K562 (cell line): Measurements from ENCODE around the gene APOM. TPM values are rescaled to one million over a fixed set of nuclear protein-coding genes. Genes with fewer than 3 reads are reported as not detected.

Experiments
- DMBX1 ChIP-seq: fragments of 250-450 bp; sonication (Bioruptor Pico); IDR thresholded peaks from 2 replicates; pipeline ENCODE4 v1.8.0; 2022; ENCODE audit warnings: inconsistent platforms, mild to moderate bottlenecking, moderate library complexity, borderline replicate concordance
- EP300 ChIP-seq: IDR thresholded peaks from 2 replicates; pipeline ENCODE4 v1.6.1; 2012; ENCODE audit warnings: low read length, improper control_type of control experiment
- EP400 ChIP-seq: fragments of 450-650 bp; IDR thresholded peaks from 2 replicates; pipeline ENCODE4 v1.6.1; 2017; ENCODE audit warnings: antibody characterized with exemption, mild to moderate bottlenecking, moderate library complexity
- FOXA1 ChIP-seq: fragments of 450-650 bp; IDR thresholded peaks from 2 replicates; pipeline ENCODE4 v1.6.1; 2016; ENCODE audit warnings: mild to moderate bottlenecking, borderline replicate concordance
- FOXA3 ChIP-seq, 2 experiments: fragments of 450-650 bp in 1 of 2; sonication (generic) in 1 of 2; formaldehyde crosslinking; IDR thresholded peaks in 1 of 2; conservative IDR thresholded peaks in 1 of 2; 2 replicates each; pipeline versions ENCODE4 v1.4.0 to v1.8.0; 2020 to 2022; ENCODE audit warnings: mild to moderate bottlenecking in 2 of 2, missing genetic modification reagents in 1 of 2
- HNRNPLL ChIP-seq: fragments of 200-400 bp; formaldehyde crosslinking; IDR thresholded peaks from 2 replicates; pipeline ENCODE4 v1.6.1; 2017; ENCODE audit warnings: low read length, low read depth, mild to moderate bottlenecking; ENCODE audit not compliant: poor library complexity, severe bottlenecking
- LARP7 ChIP-seq: fragments of 450-650 bp; IDR thresholded peaks from 2 replicates; pipeline ENCODE4 v1.6.1; 2016
- MAFK ChIP-seq: IDR thresholded peaks from 2 replicates; pipeline ENCODE4 v1.6.1; 2011; ENCODE audit warnings: low read length, improper control_type of control experiment
- PCBP2 ChIP-seq: fragments of 200-400 bp; formaldehyde crosslinking; IDR thresholded peaks from 2 replicates; pipeline ENCODE4 v1.6.1; 2018; ENCODE audit warnings: low read length, low read depth, mild to moderate bottlenecking, moderate library complexity; ENCODE audit not compliant: poor library complexity, severe bottlenecking
- PHF8 ChIP-seq: fragments of 200-600 bp; sonication (generic); IDR thresholded peaks from 2 replicates; pipeline ENCODE4 v1.6.1; 2012; ENCODE audit warnings: mixed run types, mild to moderate bottlenecking, inconsistent platforms, low read length, moderate library complexity, borderline replicate concordance
- SIX5 ChIP-seq, 2 experiments: IDR thresholded peaks; 2 replicates each; pipeline ENCODE4 v1.6.1; 2011; ENCODE audit warnings: low read length in 2 of 2, borderline replicate concordance in 1 of 2, low read depth in 1 of 2, mild to moderate bottlenecking in 1 of 2, moderate library complexity in 1 of 2; ENCODE audit not compliant: insufficient read depth in 1 of 2
- SOX6 ChIP-seq: fragments of 450-650 bp; IDR thresholded peaks from 2 replicates; pipeline ENCODE4 v1.6.1; 2014; ENCODE audit warnings: mild to moderate bottlenecking
- SREBF1 ChIP-seq: fragments of 150-350 bp; IDR thresholded peaks from 2 replicates; pipeline ENCODE4 v1.6.1; 2014; ENCODE audit warnings: antibody characterized with exemption, low read depth, low read length, borderline replicate concordance
- TAF1 ChIP-seq: IDR thresholded peaks from 2 replicates; pipeline ENCODE4 v1.6.1; 2011; ENCODE audit warnings: mild to moderate bottlenecking, low read length, moderate library complexity; ENCODE audit not compliant: insufficient read depth, control insufficient read depth, severe bottlenecking; ENCODE audit errors: extremely low read depth
- ZNF143 ChIP-seq: sonication (generic); formaldehyde crosslinking; IDR thresholded peaks from 2 replicates; pipeline ENCODE4 v1.9.0; 2022; ENCODE audit warnings: mild to moderate bottlenecking, missing genetic modification reagents
- polyA plus RNA-seq, 8 experiments: library from polyadenylated mRNA; depleted of rRNA in 4 of 8; stranded (reverse) in 5 of 8; unstranded in 3 of 8; fragments of >200 nt; fragmentation: Nextera tagmentation in 2 of 8; fragmentation: Illumina TruSeq in 1 of 8; extraction: Ambion mirVana in 2 of 8; extraction: Trizol in 1 of 8; gene quantifications; 2 replicates each; pipeline versions ENCODE4 v1.2.1 to v1.2.3, GENCODE V29; 2011 to 2014; ENCODE audit warnings: inconsistent platforms in 1 of 8, missing spikeins in 1 of 8
- total RNA-seq, 7 experiments: library from RNA; depleted of rRNA in 6 of 7; stranded (reverse); fragments of >200 nt in 6 of 7; fragmentation: Illumina TruSeq in 2 of 7; extraction: Trizol in 2 of 7; gene quantifications; 2 replicates each; pipeline versions ENCODE4 v1.2.1 to v1.2.3, GENCODE V29; 2011 to 2021; ENCODE audit warnings: low replicate concordance in 1 of 7
- TF ChIP-seq, protein P1 (sequence below): fragments of 250-450 bp; sonication (Bioruptor Pico); IDR thresholded peaks from 2 replicates; pipeline ENCODE4 v1.4.0; 2020; ENCODE audit warnings: mild to moderate bottlenecking, moderate library complexity
- TF ChIP-seq, protein P2 (sequence below), 2 experiments: fragments of 450-650 bp in 1 of 2; sonication (generic) in 1 of 2; formaldehyde crosslinking in 1 of 2; IDR thresholded peaks in 1 of 2; conservative IDR thresholded peaks in 1 of 2; 2 replicates each; pipeline versions ENCODE4 v1.6.1 to v1.8.1; 2016 to 2023; ENCODE audit warnings: mild to moderate bottlenecking in 2 of 2, moderate library complexity in 2 of 2, inconsistent platforms in 1 of 2, missing genetic modification reagents in 1 of 2
- TF ChIP-seq, protein P3 (sequence below): sonication (generic); formaldehyde crosslinking; IDR thresholded peaks from 2 replicates; pipeline ENCODE4 v1.8.0; 2022; ENCODE audit warnings: mild to moderate bottlenecking, low read depth, missing genetic modification reagents
- TF ChIP-seq, protein P4 (sequence below): sonication (generic); formaldehyde crosslinking; IDR thresholded peaks from 2 replicates; pipeline ENCODE4 v1.8.0; 2023; ENCODE audit warnings: mild to moderate bottlenecking, missing genetic modification reagents

APOM gene
- total and polyA plus RNA-seq, 9 of the 15 experiments (the other 6 are each of a cell fraction or from before 2014, with no cell fraction given) = 5.7 to 24.3 (median 10.4) TPM

DNA sequence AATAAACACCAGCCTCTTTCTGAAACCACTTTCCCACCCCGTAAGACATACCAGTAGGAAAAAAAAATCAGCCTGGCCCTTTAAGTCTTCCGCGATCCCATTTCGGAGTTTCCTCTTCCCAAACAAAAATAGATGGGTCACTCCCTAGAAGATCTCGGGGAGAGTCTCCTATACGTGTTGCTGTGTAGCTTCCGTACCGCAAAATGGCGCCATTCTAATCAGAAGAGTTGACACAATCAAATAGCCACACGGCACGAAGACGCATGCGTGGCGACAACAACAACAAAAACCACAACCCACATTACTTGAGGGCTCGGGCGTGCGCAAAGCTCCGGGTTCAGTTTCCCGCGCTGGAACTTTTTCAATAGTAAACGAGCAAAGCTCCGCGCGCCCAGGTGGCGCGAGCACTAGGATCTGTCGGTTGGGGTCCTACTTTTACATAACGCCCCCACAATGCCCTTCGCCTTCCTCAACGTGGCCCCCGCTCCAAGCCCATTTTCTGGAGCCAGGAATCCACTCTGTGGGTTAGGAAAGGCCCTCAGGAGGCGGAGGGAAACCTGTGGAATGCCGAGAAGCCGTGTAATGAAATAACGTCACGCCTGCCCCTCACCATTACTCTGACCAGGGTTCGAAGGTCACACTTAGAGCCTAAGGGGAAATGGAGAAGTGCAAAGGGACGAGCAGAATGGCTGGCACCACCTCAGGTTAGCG lies 9.3 kb downstream of the APOM start, which contains the start of gene GPANK1 (continued):
- TF ChIP-seq, protein P1, sequence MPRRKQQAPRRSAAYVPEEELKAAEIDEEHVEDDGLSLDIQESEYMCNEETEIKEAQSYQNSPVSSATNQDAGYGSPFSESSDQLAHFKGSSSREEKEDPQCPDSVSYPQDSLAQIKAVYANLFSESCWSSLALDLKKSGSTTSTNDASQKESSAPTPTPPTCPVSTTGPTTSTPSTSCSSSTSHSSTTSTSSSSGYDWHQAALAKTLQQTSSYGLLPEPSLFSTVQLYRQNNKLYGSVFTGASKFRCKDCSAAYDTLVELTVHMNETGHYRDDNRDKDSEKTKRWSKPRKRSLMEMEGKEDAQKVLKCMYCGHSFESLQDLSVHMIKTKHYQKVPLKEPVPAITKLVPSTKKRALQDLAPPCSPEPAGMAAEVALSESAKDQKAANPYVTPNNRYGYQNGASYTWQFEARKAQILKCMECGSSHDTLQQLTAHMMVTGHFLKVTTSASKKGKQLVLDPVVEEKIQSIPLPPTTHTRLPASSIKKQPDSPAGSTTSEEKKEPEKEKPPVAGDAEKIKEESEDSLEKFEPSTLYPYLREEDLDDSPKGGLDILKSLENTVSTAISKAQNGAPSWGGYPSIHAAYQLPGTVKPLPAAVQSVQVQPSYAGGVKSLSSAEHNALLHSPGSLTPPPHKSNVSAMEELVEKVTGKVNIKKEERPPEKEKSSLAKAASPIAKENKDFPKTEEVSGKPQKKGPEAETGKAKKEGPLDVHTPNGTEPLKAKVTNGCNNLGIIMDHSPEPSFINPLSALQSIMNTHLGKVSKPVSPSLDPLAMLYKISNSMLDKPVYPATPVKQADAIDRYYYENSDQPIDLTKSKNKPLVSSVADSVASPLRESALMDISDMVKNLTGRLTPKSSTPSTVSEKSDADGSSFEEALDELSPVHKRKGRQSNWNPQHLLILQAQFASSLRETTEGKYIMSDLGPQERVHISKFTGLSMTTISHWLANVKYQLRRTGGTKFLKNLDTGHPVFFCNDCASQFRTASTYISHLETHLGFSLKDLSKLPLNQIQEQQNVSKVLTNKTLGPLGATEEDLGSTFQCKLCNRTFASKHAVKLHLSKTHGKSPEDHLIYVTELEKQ (CRISPR knock-in tag) = 0 out of 2 replicates have a peak, but pooled peaks have one; percentile 0
- TF ChIP-seq PHF8 (peak; percentile 56; the same call in 1 of the 2 replicates), SIX5 (IDR thresholded peaks at IDR 0.05; ENCODE audit: borderline replicate concordance in 1 of 2, insufficient read depth in 1 of 2, low read depth in 1 of 2, low read length in 2 of 2) (peak in 1 of 2 experiments; percentile 3; a peak in 1 of 4 replicates), FOXA1 (no peak), FOXA3 (CRISPR knock-in tag; conservative IDR thresholded peaks at IDR 0.05 in 1 of 2, IDR thresholded peaks at IDR 0.05 in 1 of 2) (peak in 1 of 2 experiments; percentile 78; a peak in 3 of 4 replicates), SREBF1 (no peak), EP400 (no peak), TAF1 (peak; percentile 94), ZNF143 (no peak; the same call in 1 of the 2 replicates), DMBX1 (CRISPR knock-in tag) (peak; percentile 44; the same call in 1 of the 2 replicates), MAFK (peak; percentile 26; the same call in 1 of the 2 replicates), PCBP2 (no peak), EP300 (peak; percentile 61), SOX6 (peak; percentile 82), LARP7 (peak; percentile 64; the same call in 1 of the 2 replicates), HNRNPLL (peak; percentile 56)
- TF ChIP-seq, protein P2, sequence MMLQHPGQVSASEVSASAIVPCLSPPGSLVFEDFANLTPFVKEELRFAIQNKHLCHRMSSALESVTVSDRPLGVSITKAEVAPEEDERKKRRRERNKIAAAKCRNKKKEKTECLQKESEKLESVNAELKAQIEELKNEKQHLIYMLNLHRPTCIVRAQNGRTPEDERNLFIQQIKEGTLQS (IDR thresholded peaks at IDR 0.05) = no peak
- TF ChIP-seq, protein P2 (CRISPR knock-in tag; conservative IDR thresholded peaks at IDR 0.05) = peak; percentile 91
- TF ChIP-seq, protein P3, sequence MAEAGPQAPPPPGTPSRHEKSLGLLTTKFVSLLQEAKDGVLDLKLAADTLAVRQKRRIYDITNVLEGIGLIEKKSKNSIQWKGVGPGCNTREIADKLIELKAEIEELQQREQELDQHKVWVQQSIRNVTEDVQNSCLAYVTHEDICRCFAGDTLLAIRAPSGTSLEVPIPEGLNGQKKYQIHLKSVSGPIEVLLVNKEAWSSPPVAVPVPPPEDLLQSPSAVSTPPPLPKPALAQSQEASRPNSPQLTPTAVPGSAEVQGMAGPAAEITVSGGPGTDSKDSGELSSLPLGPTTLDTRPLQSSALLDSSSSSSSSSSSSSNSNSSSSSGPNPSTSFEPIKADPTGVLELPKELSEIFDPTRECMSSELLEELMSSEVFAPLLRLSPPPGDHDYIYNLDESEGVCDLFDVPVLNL (CRISPR knock-in tag) = peak; percentile 91
- TF ChIP-seq, protein P4, sequence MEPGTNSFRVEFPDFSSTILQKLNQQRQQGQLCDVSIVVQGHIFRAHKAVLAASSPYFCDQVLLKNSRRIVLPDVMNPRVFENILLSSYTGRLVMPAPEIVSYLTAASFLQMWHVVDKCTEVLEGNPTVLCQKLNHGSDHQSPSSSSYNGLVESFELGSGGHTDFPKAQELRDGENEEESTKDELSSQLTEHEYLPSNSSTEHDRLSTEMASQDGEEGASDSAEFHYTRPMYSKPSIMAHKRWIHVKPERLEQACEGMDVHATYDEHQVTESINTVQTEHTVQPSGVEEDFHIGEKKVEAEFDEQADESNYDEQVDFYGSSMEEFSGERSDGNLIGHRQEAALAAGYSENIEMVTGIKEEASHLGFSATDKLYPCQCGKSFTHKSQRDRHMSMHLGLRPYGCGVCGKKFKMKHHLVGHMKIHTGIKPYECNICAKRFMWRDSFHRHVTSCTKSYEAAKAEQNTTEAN (CRISPR knock-in tag) = peak; percentile 88
